Astrocyte (in vitro differentiated cells and primary cell): ENCODE results near the gene PPP4R3C.

ENCODE experiments used
- CTCF ChIP-seq: IDR thresholded peaks from 2 replicates; pipeline ENCODE4 v1.5.1; 2011; ENCODE audit warnings: low read depth, mild to moderate bottlenecking, inconsistent platforms, low read length, moderate library complexity; ENCODE audit not compliant: insufficient read depth
- EZH2 ChIP-seq: IDR thresholded peaks from 2 replicates; pipeline ENCODE4 v1.6.1; 2012; ENCODE audit warnings: mild to moderate bottlenecking, low read length, inconsistent platforms; ENCODE audit not compliant: insufficient read depth

- TF ChIP-seq CTCF: no peak
- TF ChIP-seq EZH2: no peak
Observed at GRCh38 chrX:27438937-27439336, 24.2 kb downstream of the PPP4R3C start.
